OCI-LY7 (cell line): ENCODE measurements around the gene SLC6A6. TPM values are rescaled to one million over a fixed set of nuclear protein-coding genes. Genes with fewer than 3 reads are reported as not detected.

ENCODE experiments used
- BruUV-seq: library from RNA; stranded (reverse); fragments of 400-500 nt; replicated peaks from 2 replicates; lab custom pipeline; 2021; lab: Mats Ljungman, UMichigan
- CTCF ChIA-PET: fragments of 300-600 bp; sonication (Branson Sonifier 250); formaldehyde crosslinking; loops from one replicate; lab custom pipeline; 2022; ENCODE audit warnings: antibody characterized with exemption; ENCODE audit not compliant: unreplicated experiment; lab: Charles Lee
- POLR2A ChIA-PET: fragments of 300-600 bp; sonication (Branson Sonifier 250); formaldehyde crosslinking; loops from one replicate; lab custom pipeline; 2022; ENCODE audit warnings: antibody characterized with exemption; lab: Charles Lee
- DNase-seq: peaks from one replicate; pipeline ENCODE4 v3.0.0-alpha.2; 2015; ENCODE audit warnings: low spot score
- H2AFZ ChIP-seq: fragments of 200-600 bp; sonication (generic), shearing (Covaris generic); 2 replicates; pipeline ENCODE4 v1.6.1; 2014; ENCODE audit warnings: mild to moderate bottlenecking, antibody characterized with exemption, low read length, moderate library complexity
- H3K27ac ChIP-seq: fragments of 200-600 bp; sonication (generic); 2 replicates; pipeline ENCODE4 v1.5.1; 2014; ENCODE audit warnings: mixed run types, low read depth, mild to moderate bottlenecking, moderate library complexity, low read length, inconsistent platforms; ENCODE audit not compliant: poor library complexity, severe bottlenecking
- H3K36me3 ChIP-seq: fragments of 200-600 bp; sonication (generic); 2 replicates; pipeline ENCODE4 v1.6.1; 2014; ENCODE audit warnings: mild to moderate bottlenecking, antibody characterized with exemption, low read length, moderate library complexity, mixed read lengths; ENCODE audit not compliant: insufficient read depth
- H3K4me1 ChIP-seq: fragments of 200-600 bp; sonication (generic); 2 replicates; pipeline ENCODE4 v1.5.1; 2014; ENCODE audit warnings: mild to moderate bottlenecking, low read length; ENCODE audit not compliant: insufficient read depth, poor library complexity, severe bottlenecking
- H3K4me2 ChIP-seq: fragments of 200-600 bp; sonication (generic); 2 replicates; pipeline ENCODE4 v1.6.1; 2014; ENCODE audit warnings: mild to moderate bottlenecking, low read length
- H3K4me3 ChIP-seq: fragments of 200-600 bp; sonication (generic); 2 replicates; pipeline ENCODE4 v1.5.1; 2014; ENCODE audit warnings: mild to moderate bottlenecking, low read depth, low read length; ENCODE audit not compliant: poor library complexity, severe bottlenecking
- H3K79me2 ChIP-seq: fragments of 200-600 bp; sonication (generic); 2 replicates; pipeline ENCODE4 v1.6.1; 2016; ENCODE audit warnings: low read depth, mild to moderate bottlenecking, low read length, moderate library complexity, mixed read lengths; ENCODE audit not compliant: insufficient read depth
- H3K9me2 ChIP-seq: fragments of 200-600 bp; sonication (generic); 2 replicates; pipeline ENCODE4 v1.6.1; 2016; ENCODE audit warnings: mild to moderate bottlenecking, low read length, mixed read lengths; ENCODE audit not compliant: insufficient read depth
- H3K9me3 ChIP-seq: fragments of 200-600 bp; sonication (generic); 2 replicates; pipeline ENCODE4 v1.6.1; 2014; ENCODE audit warnings: mild to moderate bottlenecking, mixed run types, low read length, mixed read lengths
- H4K20me1 ChIP-seq: fragments of 200-600 bp; sonication (generic); 2 replicates; pipeline ENCODE4 v1.6.1; 2014; ENCODE audit warnings: mild to moderate bottlenecking, antibody characterized with exemption, low read length, moderate library complexity, mixed read lengths; ENCODE audit not compliant: insufficient read depth
- EZH2phosphoT487 ChIP-seq: fragments of 200-600 bp; sonication (generic); IDR thresholded peaks from 2 replicates; pipeline ENCODE4 v1.6.1; 2018; ENCODE audit warnings: low read depth, borderline replicate concordance, mild to moderate bottlenecking, mixed run types, antibody characterized with exemption, low read length, moderate library complexity, mixed read lengths
- intact Hi-C: fragments of 100-400 bp; cut with micrococcal nuclease; formaldehyde crosslinking; loops from one replicate; pipeline ENCODE4 v1.10.0; 2022; ENCODE audit not compliant: unreplicated experiment
- total RNA-seq, 2 experiments: library from RNA; depleted of rRNA in 1 of 2; stranded (reverse); fragments of >200 nt in 1 of 2; shearing (Covaris generic) in 1 of 2; gene quantifications; 2 replicates each; pipeline ENCODE4 v1.2.3, GENCODE V29; 2014 to 2022
- TF ChIP-seq, protein P1 (sequence below): fragments of 200-600 bp; sonication (generic); conservative IDR thresholded peaks from 2 replicates; pipeline ENCODE4 v1.5.1; 2014; ENCODE audit warnings: mild to moderate bottlenecking, antibody characterized with exemption, low read length, moderate library complexity, mixed read lengths

SLC6A6 gene
- total RNA-seq, 2 experiments from 2014 or later: 43.0 to 51.8 TPM

DNA sequence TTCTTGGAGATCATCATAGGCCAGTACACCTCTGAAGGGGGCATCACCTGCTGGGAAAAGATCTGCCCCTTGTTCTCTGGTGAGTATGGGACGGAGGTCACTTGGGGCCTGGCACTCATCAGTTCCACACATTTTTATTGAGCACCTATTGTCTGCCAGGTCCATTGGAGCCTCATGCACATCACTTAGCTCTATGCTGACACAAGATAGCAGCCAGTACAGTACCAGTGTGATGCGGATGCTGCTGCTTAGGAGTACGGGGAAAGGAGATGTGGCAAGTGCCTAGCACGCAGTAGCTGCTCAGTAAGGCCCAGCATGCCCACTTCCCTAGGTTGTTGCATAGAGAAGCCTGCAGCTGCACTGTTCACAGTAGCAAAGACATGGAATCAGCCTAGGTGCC lies 43.4 kb downstream of the SLC6A6 start:
- Histone ChIP-seq H3K9me2 (no peaks in the 10 kb centered on the region), H3K36me3 (peaks cover 85% of the 10 kb centered on the region), H3K27ac (no peak overlapping the region), H3K79me2 (peaks cover 12% of the 10 kb centered on the region; the same call in 1 of the 2 replicates), H4K20me1 (no peaks in the 10 kb centered on the region), H3K9me3 (0 out of 2 replicates have a peak, but pooled peaks cover 3% of the 10 kb centered on the region), H3K4me2 (no peak overlapping the region), H3K4me1 (no peaks in the 10 kb centered on the region), H2AFZ (no peak overlapping the region), H3K4me3 (no peak overlapping the region)
- BruUV-seq: no TSS peak
- TF ChIP-seq, protein P1, sequence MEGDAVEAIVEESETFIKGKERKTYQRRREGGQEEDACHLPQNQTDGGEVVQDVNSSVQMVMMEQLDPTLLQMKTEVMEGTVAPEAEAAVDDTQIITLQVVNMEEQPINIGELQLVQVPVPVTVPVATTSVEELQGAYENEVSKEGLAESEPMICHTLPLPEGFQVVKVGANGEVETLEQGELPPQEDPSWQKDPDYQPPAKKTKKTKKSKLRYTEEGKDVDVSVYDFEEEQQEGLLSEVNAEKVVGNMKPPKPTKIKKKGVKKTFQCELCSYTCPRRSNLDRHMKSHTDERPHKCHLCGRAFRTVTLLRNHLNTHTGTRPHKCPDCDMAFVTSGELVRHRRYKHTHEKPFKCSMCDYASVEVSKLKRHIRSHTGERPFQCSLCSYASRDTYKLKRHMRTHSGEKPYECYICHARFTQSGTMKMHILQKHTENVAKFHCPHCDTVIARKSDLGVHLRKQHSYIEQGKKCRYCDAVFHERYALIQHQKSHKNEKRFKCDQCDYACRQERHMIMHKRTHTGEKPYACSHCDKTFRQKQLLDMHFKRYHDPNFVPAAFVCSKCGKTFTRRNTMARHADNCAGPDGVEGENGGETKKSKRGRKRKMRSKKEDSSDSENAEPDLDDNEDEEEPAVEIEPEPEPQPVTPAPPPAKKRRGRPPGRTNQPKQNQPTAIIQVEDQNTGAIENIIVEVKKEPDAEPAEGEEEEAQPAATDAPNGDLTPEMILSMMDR: no peak
- TF ChIP-seq EZH2phosphoT487: no peak
- DNase-seq: no peak
- intact Hi-C loops: no loop called here
- ChIA-PET POLR2A (no interaction called here), CTCF (no interaction called here)

DNA sequence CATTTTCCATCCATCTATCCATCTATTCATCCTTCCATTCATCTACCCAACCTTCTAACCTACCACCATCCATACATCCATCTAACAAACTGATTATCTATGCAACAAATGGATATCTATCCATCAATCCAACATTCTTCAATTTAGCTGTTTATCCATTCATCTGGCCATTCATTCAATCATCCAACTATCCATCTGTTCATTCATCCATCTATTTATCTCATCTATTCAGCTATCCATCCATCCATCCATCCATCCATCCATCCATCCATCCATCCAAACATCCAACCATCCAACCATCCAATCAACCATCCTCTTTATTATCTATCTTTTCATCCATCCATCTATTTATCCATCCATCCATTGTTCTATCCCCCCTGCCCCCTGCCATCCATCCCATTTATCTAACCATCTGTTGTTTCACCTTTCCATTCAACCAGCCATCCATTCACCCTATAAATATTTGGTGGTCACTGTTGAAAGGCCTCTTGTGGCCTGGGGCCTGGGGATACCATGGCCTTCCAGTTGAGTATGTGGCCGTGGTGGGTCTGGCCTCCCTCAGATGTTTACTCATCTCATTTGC lies 44.7 kb downstream of the SLC6A6 start:
- POLR2A ChIA-PET: no interaction called here
- BruUV-seq: no TSS peak
- Histone ChIP-seq H3K36me3 (peaks cover 97% of the 10 kb centered on the region), H3K4me1 (no peaks in the 10 kb centered on the region), H3K4me2 (no peak overlapping the region), H4K20me1 (no peaks in the 10 kb centered on the region), H3K9me2 (no peaks in the 10 kb centered on the region), H3K4me3 (no peak overlapping the region), H3K9me3 (0 out of 2 replicates have a peak, but pooled peaks cover 3% of the 10 kb centered on the region), H3K79me2 (peaks cover 9% of the 10 kb centered on the region; the same call in 1 of the 2 replicates), H2AFZ (no peak overlapping the region), H3K27ac (no peak overlapping the region)
- DNase-seq: no peak
- intact Hi-C loops: no loop called here
- TF ChIP-seq EZH2phosphoT487: no peak
- TF ChIP-seq, protein P1: no peak
- CTCF ChIA-PET: no interaction called here

DNA sequence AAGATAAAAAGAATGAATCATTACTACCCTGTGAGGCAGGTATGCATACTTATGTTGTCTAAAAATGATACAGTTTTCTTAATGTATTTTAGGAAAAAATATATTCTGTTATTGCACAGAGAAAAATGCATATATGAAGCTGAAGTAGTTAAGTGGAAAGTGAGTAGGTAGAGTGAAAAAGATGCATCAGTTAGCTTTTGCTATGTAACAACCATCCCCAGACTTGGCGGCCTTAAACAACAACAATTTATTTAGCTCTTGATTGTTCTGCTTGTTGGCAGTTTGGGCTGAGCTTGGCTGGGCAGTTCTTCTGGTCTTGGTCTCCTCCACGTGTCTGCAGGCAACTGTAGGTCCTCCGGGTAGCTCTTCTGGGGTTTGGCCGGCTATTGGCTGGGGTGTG lies 45.7 kb downstream of the SLC6A6 start:
- Histone ChIP-seq H3K4me3 (no peak overlapping the region), H3K79me2 (peaks cover 2% of the 10 kb centered on the region; the same call in 1 of the 2 replicates), H3K9me2 (no peaks in the 10 kb centered on the region), H3K9me3 (0 out of 2 replicates have a peak, but pooled peaks cover 3% of the 10 kb centered on the region), H3K36me3 (peaks cover 97% of the 10 kb centered on the region), H3K4me2 (no peak overlapping the region), H3K27ac (no peak overlapping the region), H4K20me1 (no peaks in the 10 kb centered on the region), H2AFZ (no peak overlapping the region), H3K4me1 (no peaks in the 10 kb centered on the region)
- CTCF ChIA-PET: no interaction called here
- no TSS peak for BruUV-seq
- no peak for DNase-seq
- intact Hi-C loops: no loop called here
- POLR2A ChIA-PET: interaction anchor here (1.1 kb wide), 1 partner anchor 9 kb away, joined by 3 read pairs; no protein-coding TSS in a partner anchor
- TF ChIP-seq EZH2phosphoT487: no peak
- TF ChIP-seq, protein P1: no peak
